ENCODE data around the gene UBASH3B.

DNA sequence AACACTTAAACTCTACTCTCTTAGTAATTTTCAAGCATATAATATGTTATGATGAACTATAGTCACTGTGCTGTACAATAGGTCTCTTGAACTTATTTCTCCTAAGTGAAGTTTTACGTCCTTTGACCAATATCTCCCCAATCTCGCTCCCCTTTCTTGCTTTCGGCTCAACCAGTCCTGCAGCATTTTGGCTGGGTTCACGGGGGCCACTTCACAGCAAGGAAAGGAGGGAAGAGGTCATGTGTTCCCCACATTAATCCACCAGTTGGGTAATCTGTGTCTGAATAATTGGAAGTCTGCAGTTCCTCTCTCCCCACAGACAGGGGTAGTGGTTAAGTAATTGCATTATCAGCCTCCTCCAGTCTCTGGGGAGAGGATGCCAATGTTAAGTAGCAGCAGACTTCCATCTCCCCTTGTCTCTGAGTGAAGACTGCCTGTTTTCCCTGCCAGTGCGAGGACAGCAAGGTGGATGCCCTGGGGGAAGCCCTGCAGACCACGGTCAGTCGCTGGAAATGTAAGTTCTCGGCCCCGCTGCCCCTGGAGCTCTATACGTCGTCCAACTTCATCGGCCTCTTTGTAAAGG is 123.6 kb downstream of the UBASH3B start:
- TF ChIP-seq POLR2A (IDR thresholded peaks at IDR 0.05): no peak
- TF ChIP-seq, protein P1, sequence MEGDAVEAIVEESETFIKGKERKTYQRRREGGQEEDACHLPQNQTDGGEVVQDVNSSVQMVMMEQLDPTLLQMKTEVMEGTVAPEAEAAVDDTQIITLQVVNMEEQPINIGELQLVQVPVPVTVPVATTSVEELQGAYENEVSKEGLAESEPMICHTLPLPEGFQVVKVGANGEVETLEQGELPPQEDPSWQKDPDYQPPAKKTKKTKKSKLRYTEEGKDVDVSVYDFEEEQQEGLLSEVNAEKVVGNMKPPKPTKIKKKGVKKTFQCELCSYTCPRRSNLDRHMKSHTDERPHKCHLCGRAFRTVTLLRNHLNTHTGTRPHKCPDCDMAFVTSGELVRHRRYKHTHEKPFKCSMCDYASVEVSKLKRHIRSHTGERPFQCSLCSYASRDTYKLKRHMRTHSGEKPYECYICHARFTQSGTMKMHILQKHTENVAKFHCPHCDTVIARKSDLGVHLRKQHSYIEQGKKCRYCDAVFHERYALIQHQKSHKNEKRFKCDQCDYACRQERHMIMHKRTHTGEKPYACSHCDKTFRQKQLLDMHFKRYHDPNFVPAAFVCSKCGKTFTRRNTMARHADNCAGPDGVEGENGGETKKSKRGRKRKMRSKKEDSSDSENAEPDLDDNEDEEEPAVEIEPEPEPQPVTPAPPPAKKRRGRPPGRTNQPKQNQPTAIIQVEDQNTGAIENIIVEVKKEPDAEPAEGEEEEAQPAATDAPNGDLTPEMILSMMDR (IDR thresholded peaks at IDR 0.05): no peak
